GM12865 (cell line): Measurements from ENCODE around the gene PYGL.

Experiments used
- DNase-seq: peaks from one replicate; pipeline ENCODE4 v3.0.0; 2010; ENCODE audit warnings: low read depth
- H3K4me3 ChIP-seq: 2 replicates; pipeline ENCODE4 v1.5.1; 2011; ENCODE audit warnings: mild to moderate bottlenecking, low read depth, low read length, control low read depth
- TF ChIP-seq, protein P1 (sequence below): IDR thresholded peaks from 2 replicates; pipeline ENCODE4 v1.5.1; 2011; ENCODE audit warnings: low read length, control low read depth, low read depth, inconsistent platforms; ENCODE audit not compliant: insufficient read depth; ENCODE audit errors: missing control alignments

Gene PYGL

DNA sequence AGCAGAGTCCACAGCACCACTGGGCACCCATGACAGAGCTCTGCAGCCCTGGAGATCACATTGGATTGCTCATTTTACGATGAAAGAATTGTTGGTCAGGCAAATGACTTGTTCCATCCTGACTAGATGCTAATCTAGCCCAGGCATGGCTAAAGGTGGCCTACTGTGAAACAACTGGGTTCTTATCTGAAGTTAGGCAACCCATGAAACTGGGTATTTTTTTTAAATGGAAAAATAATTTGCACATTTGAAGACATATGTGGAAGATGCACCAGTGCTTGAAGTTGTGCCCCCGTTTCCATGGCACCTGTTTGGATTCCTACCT lies 8.3 kb downstream of the PYGL start:
- TF ChIP-seq, protein P1, sequence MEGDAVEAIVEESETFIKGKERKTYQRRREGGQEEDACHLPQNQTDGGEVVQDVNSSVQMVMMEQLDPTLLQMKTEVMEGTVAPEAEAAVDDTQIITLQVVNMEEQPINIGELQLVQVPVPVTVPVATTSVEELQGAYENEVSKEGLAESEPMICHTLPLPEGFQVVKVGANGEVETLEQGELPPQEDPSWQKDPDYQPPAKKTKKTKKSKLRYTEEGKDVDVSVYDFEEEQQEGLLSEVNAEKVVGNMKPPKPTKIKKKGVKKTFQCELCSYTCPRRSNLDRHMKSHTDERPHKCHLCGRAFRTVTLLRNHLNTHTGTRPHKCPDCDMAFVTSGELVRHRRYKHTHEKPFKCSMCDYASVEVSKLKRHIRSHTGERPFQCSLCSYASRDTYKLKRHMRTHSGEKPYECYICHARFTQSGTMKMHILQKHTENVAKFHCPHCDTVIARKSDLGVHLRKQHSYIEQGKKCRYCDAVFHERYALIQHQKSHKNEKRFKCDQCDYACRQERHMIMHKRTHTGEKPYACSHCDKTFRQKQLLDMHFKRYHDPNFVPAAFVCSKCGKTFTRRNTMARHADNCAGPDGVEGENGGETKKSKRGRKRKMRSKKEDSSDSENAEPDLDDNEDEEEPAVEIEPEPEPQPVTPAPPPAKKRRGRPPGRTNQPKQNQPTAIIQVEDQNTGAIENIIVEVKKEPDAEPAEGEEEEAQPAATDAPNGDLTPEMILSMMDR, result no peak
- DNase-seq, result no peak
- no peak overlapping the region for H3K4me3 ChIP-seq

DNA sequence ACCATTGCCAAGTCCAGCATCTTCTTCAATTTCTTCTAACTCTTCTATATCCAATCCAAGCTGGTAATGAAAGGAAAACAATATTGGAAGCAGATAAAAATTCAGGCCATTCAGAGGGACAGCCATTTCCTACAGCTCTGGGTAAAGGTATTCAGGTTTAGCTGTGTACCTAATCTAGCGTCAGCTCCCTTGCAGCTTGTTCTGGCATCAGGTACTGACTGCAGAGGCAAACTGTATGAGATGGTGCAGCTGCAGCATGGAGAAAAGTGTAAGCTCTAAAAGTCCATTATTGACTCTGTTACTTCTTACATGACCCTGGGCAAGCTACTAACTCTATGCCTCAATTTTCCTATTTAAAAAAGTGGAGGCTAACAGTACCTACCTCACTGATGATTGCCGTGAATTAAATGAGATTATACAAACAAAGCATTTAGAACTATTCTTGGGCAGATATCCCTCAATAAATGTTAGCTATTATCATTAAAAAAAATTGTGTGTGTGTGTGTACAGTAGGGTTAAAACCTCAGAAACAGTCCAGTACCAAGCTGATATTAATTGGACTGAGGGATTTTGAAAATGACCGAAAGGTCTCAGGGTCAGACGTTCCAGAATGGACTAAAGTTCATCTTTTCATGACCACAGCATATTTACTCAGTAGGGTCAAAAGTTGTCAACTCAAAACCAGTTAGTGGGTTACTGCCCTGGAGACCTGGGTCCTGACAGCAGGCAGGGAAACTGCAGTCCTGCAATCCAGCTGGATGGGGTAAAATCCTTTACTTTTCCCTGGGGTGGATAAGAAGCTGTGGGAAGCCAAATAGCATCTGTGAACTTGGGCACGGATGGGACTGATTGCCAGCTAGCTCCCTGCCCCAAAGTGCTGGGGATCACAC lies 8.9 kb downstream of the PYGL start:
- TF ChIP-seq, protein P1, result no peak
- DNase-seq, result no peak
- no peak overlapping the region for H3K4me3 ChIP-seq

DNA sequence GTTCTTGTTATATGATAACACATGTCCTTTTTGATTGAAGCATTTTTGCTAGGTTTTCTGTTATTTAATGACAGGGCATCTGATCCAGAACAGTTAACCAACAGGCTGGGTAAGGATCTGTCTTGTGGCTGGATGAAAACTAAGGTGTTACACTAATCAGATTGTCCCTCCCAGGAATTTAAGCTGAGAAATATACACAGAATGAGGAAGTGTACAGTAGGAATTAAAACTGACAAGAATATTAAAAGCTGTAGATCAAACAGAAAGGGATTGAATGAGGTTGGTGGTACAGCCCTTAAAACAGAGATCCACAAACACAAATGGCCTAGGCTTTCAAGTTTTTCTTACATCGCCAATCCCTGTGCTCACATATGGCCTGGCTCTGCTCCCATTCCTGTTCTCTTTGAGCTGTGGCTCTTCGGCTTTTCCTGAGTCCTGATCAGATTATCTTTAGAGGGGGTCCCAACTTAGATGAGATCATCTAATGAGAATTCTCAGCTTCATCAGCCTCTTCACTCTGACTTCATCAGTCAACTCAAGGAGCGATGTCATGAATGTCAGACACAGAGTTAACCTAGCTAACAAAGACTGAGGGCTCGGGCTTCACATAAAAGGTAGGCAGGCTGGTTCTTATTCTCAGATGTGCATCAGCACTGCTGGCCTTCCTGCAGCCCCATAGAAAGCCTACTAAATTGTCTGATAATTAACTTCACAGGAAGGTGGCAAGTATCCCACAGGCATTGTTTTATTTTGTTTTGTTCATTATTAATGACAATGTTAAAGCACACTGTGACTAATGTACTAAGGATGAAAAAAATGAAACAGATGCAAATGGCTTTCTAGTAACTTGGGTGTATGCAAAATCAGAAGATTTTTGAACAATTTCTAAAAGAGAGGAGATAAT lies 11.4 kb downstream of the PYGL start:
- no peak for DNase-seq
- H3K4me3 ChIP-seq, result no peak overlapping the region
- TF ChIP-seq, protein P1, result no peak

DNA sequence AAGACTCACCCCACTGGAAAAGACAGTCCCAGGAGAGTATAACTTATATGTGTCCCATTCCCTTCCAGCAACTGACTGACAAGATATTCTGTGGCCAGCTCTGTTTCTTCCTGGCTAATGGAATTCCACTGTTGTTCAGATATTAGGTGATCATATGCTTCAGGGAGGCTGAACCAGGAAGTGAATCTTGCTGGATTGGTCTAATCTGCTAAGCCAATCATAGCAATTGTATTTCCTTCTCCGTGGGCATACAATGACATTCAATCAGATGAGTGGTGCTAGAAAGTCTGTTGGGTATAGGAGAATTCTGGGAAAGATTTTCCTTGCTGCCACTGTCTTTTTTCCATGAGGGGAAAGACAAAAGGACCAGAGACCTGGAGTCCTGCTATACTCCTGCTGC lies 12.1 kb downstream of the PYGL start:
- H3K4me3 ChIP-seq, result no peak overlapping the region
- TF ChIP-seq, protein P1, result no peak
- DNase-seq, result no peak

DNA sequence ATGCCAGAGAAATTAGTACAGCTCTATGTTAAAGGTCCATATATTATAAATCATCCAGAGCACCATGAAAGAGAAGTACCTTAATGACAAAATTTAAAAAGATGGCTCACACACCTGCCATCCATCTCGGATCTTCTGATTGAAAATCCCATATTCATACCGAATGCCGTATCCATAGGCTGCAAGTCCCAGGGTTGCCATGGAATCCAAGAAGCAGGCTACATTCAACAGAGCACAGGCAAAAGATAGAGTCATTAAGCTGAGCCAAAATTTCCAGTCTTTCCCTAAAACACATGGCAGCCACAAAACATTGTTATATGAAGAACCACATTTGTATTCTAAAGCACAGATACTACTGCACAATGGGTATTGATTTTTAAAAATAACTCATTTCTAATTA lies 12.7 kb downstream of the PYGL start:
- H3K4me3 ChIP-seq, result no peak overlapping the region
- DNase-seq, result no peak
- TF ChIP-seq, protein P1, result no peak

DNA sequence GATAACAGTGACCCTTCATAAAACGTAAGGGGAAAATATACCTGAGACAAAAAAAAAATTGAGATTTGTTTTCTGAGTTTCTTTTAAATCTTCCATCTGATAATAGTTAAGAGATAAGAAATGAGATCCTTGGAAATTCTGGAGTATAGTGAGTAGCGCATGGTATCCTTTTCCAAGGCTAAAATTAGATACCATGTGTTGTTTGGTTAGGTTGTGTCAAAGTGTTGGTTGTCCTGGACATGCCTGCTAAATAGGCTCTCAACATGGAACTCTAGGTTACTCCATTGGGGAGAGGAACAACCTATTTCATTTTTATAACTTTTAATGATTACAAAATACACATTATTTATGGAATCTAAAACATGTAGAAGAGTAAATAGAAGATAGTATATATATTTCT lies 14.8 kb downstream of the PYGL start:
- H3K4me3 ChIP-seq, result no peak overlapping the region
- DNase-seq, result no peak
- TF ChIP-seq, protein P1, result no peak
